Ammon's horn (tissue), 1 donor: ENCODE results near the gene SLC25A23.
A peak's percentile ranks its signal among the peaks of the same experiment; 100 is the strongest.

Experiments used
- DNase-seq: peaks from one replicate; pipeline ENCODE4 v3.0.0-alpha.2; 2016; ENCODE audit warnings: low spot score

Gene SLC25A23

DNA sequence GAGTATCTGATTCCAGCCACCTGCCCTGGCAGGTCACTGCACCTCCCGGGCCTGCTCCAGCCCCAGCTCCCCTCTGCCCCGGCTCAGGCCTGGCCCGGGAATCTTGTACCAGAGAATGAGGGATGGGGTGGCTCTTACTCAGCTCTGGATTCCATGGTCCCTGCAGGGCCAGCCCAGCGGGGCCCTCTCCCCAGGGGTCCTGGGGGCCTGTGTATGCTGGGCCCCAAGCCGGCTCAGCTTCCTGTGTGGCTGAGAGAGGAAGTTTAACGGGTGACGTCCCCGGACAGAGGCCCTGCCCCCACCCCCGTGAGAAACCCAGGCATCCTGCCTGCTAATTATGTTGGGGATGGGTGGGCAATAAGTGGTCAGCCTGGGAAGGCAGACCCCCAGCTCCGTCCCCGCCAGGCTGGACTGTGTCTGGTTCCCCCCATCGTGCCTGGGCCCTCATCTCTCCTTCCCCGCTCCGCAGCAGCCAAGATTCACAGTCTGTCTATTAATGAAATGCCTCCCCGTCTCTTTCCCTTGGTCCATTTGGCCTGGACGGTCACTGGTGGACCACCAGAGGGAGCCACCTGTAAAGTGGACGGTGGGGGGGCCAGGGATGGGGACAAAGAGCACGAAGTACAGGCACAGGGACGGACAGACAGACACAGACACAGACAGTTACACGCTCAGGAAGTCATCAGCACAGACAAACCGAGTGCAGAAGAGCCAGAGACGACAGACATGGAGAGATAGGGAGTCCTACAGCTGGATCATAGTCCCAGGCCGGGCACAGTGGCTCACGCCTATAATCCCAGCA, 22.1 kb upstream of the SLC25A23 start, which contains the start of gene DENND1C:
Gene DENND1C, minus strand, starts transcription at position 247 of the 802 bp plus-strand sequence. Its CDS starts 92 bp downstream, at position 155.
- DNase-seq: peak; percentile 70

DNA sequence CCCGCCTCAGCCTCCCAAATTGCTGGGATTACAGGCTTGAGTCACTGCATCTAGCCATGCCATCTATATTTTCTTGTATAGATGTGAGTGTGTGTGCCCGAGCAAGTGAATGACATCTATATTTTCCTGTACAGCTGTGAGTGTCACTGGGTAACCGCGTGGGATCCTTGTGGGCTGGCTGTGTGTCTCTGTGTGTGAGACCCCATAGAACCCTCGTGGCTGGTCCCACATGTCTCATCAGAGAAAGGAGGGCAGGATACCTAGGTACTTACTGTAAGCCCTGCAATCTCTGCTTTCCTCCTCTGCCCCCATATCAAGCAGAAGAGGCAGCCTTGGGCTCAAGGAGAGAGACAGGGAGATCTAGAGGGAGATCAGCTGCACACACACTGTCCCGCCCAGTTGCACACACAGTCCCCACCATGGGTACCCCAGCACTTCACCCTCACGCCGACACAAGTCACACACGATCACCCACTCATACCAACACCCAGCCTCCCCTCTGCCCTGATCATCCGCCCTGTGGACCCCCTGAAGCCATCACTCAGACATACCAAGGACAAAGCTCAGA, 21.3 kb upstream of the SLC25A23 start:
- DNase-seq: no peak

DNA sequence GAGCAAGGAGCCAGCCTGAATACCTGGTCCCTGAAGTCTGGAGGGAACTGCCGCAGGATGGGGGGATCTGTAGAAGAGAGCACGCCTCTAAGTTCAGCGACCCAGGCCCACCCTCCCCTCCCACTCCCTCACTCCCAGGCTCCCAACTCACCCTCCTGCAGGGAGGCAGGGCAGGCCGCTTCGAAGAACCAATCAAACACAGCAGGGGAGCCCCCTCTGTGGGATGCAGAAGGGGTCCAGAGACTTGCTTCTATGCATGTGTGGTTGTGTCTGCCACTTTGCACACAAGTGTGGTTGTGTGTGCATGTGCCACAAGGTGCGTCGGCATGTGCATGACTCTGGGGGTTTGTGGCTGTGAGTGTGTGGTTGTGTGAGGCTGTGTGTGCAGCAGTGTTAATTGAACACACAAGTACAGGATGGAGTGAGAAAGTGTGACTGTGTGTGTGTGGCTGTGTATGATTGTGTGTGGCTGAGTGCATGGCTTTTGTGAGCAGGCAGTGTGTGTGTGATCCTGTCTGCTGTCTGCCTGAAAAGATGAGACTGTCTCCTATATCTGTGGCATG, 20.3 kb upstream of the SLC25A23 start:
- DNase-seq: no peak

DNA sequence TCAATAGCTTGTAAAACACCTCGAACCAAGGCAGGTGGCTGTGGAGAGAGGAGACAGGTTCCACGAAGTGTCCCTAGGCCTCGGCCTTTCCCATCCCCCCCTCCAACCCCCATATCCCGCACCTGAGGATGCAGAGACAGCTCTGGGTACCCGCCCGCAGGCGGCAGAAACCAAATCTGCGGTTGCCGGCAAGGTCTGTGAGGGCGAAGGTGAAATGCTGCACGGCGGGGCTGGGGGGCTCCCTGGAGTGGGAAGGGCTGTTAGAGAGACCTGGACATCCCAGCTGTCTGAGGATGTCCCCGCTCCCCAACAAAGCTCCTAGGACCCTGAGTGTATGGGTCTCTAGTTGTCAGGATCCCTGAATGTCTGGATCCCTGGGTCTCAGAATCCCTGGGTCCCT, 19.2 kb upstream of the SLC25A23 start:
- no peak for DNase-seq

DNA sequence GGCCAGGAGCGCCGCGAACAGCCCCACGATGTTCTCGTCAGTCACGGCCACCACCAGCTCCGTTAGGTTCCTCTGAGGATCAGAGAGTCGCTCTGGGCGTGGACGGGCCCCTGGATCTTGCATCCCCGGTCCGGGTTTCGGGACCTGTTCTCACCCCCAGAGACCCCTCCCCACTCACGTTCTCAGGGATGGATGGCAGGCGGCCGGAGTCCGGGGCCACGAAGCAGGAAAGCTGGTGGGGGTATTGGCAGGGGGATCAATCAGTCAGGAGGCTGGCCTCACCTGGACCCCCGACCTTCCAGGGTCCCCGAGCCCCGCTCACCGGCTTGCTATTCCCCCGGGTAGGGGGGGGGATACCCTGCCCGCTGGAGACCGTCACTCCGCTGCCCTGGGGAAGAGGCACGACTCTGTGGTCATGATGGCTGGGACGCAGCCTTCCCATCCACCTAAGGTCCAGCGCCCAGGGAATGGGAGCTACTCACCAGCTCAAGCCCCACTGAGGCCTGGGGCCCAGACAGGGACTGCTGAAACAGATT, 17.4 kb upstream of the SLC25A23 start:
- DNase-seq: no peak

DNA sequence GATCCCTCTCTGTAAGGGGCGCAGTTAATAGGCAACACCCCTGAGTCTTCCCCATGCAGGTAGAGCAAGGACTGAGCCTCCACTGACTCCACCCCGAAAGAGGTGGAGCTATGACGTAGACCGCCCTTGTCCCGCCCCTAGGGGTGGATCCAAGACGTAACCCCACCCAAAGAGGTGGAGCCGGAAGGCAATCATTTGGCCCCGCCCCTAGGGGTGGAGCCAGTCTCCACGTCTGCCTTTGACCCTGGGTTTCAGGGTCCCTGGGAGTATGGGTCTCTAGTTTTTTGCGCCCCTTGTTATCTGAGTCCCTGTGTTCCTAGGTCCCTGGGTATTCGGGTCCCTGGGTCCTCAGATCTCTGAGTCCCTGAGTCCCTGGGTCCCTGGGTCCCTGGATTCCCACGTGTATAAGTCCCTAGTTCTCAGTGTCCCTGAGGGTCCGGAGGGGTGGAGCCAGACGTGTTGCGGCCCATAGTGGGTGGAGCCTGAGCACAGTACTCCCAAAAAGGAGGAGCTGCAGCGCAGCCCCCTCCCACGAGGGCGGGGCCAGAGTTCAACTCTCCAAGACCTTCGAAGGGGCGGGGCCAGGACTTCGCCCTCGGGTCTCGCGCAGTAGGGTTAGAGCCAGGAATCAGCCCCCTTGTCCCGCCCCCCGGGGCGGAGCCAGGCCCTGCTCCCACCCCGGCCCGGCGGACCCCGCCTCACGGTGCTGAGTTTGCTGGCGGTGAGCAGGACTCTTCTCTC, 16.7 kb upstream of the SLC25A23 start:
- DNase-seq: peak; percentile 78

DNA sequence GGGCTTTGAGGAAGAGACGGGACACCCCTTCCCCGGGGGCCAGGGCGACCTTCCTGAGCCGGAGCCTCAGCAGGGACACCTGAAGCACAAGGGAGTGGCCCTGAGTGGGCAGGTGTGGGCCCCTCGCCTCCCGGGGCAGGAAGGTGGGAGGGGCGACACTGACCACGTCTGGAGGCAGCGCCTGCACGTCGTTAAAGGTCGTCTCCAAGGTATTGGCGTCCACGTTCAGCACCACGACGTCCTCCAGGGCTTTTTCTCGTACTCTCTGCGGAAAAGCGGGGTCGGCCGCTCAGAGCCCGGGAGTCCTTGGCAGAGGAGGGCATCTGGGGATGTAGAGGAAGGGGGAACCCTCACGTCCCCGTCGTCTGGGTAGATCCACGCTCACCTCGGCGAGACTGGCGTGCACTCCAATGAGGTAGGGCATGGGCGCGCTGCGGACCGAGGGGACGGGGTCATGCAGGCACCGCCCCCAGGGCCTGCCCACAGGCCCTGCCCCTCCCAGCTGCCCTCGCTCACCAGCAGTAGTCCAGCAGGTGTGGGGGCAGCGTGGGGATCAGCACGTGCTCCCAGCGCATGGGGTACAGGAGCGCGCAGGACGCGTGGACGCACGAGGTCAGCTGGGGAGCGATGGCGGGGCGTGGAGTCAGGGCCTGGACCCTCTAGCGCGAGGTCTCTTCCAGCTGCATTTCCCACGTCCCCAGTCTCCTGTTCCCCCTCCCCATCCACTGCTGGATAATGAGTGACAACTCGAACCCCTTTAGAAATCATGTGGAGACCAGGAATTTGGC, 15.9 kb upstream of the SLC25A23 start:
- no peak for DNase-seq

DNA sequence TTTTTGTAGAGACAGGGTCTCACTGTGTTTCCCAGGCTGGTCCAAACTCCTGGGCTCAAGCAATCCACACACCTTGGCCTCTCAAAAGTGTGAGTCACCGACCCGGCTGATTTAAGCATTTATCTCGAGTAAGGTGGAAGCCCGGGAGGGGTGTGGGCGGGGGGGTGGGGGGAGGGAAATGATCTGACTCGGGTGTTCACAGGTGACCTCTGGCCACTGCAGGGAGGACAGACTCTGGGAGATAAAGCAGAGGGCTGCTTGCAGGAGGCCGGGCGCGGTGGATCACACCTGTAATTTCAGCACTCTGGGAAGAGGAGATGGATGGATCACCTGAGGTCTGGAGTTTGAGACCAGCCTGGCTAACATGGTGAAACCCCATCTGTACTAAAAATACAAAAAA, 14.1 kb upstream of the SLC25A23 start:
- no peak for DNase-seq

DNA sequence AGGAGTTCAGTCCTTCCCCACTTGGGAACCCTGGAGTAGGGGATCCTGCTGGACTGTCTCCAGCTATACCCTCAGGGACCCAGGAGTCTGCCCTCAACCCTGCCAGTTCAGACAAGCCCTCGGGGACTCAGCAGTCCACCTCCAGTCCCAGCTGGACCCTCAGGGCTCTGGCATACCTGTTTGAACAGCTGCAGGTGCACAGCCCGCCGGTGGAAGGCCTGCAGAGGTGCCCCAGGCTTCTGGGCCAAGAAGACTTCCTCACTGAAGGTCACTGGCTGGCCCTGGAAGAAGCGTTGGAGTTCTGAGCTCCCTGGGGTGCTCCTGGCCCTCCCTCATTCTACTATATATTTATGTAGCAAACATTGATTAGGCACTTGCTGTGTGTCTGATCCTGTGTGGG, 13.1 kb upstream of the SLC25A23 start:
- DNase-seq: no peak

DNA sequence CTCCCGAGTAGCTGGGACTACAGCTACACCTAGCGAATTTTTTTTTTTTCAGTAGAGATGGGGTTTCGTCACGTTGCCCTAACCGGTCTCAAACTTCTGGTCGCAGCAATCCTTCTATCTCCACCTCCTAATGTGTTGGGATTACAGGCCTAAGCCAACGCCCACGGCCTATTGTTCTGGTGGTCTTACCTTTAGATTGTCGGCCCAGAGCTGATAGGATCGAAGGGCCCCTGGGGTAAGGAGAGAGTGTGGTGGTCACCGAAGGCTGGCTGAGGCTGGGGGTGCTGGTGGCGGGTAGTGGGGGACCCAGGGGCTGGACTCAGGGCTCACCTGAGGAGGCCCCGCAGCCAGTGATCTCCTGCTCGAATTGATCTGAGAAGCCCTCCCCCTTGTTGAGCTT, 11.5 kb upstream of the SLC25A23 start:
- DNase-seq: no peak

DNA sequence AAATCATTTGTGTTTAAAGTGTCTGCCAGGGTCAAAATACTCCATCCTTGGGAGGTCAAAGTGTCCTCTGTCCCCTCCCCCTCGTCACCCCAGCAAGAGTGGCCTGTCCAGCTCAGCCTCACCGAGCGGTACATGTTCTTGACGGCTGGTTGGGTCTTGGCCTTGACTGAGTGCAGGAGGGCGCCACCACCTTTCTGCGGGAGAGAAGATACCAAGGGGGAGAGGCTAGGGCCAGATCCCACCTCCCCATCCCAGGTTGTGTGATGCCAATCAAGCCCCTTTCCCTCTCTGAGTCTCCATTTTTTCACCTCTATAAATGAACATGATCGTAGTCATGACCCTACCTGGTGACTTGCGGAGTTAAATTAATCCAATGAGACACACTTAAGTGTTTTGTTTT, 10.6 kb upstream of the SLC25A23 start:
- DNase-seq: no peak

DNA sequence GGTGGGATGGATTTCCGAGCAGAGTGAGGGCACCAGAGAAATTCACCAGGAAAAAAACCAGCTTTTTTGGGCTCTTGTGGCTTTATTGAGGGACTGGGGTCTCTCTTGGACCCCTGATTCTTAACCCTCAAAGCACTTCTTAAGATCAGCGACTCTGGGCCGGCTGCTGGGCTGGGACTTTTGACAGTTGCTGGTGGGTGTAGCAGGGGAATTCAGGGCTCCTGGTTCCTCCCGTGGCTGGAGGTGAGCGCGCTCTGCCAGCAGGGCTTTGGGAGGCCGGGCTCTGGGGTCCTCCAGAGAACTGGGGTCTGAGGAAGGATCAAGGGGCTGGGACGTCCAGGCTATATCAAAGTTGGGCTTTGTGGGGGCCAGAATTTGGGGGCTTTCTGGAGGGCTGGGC, 7.8 kb upstream of the SLC25A23 start:
- DNase-seq: no peak

DNA sequence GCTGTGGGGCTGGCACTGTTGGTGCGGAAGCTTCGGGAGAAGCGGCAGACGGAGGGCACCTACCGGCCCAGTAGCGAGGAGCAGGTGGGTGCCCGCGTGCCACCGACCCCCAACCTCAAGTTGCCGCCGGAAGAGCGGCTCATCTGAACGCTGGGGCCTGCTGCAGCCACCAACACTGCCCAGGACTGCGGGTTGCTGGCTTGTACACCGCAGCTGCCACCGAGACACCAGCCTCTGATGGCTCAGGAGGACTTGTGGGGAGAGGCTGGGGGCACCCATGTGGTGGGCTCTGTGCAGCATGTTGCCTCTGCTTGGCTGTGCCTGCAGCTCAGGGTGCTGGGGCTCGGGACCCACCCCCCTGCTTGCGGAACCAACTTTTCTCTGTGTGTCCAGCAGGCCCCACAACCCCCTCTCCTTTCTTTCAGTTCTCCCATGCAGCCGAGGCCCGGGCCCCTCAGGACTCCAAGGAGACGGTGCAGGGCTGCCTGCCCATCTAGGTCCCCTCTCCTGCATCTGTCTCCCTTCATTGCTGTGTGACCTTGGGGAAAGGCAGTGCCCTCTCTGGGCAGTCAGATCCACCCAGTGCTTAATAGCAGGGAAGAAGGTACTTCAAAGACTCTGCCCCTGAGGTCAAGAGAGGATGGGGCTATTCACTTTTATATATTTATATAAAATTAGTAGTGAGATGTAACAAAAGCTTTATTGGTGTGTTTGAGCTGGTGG, 7.1 kb upstream of the SLC25A23 start:
- DNase-seq: no peak

DNA sequence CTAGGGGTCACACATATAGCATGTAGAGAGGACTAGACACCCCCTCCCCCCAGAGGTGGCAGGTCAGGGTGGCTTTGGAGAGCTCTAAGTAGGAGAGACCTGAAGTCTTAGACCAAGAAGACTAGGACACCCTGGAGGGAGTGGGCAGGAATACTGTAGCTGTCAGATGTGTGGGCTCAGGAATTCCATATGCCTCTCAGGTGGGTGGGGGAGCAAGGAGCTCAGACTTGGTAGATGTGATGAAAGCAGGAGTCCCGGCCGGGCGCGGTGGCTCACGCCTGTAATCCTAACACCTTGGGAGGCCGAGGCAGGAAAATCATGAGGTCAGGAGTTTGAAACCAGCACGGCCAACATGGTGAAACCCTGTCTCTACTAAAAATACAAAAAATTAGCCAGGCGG, 6.1 kb upstream of the SLC25A23 start:
- no peak for DNase-seq

DNA sequence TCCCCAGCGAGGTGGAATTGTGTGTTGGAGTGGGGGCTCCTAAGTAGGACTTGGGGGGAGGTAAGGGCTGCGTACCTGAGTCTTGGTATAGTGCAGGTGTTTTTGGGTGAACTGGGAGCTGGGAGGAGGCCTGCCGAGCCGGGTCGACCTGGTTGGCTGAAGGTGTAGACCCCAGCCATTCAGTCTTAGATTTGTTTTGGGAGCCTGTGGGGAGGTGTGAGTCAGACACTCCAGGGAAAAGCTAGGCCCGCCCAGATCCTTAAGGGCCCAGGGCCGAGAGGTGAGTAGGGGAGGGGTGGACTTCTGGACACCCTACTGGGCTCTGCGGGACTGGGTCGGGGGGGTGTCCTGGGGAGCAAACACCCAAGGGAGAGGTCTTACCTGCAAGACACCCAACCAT, 5.4 kb upstream of the SLC25A23 start:
- DNase-seq: no peak

DNA sequence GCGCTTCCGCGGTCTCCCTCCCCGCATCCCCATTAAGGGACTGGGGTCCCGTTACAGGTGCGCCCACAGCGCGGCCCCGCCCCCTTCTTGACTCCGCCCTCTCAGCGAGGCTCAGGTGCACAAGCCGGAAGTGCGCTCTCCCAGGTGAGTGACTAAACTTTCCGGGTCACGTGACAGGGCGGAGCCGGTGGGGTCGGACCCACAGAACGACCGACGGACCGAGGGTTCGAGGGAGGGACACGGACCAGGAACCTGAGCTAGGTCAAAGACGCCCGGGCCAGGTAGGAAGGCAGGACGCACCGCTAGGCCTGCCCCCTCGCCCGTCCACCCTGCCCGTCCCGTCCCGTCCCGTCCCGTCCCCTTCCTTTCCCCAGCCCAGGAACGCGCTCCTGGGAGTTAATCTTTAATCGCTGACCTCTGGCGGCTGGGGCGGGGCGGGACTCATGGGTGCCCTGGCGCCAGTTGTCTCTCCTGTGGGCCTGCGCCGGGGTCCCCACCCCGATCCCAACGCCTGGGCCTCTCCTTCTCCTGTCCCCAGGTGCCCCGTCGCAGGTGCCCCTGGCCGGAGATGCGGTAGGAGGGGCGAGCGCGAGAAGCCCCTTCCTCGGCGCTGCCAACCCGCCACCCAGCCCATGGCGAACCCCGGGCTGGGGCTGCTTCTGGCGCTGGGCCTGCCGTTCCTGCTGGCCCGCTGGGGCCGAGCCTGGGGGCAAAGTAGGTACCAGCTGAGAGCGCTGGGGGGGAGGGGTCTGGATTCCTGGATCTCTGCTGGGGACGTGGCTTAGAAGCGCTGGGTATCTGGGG, 4.7 kb upstream of the SLC25A23 start, which contains the start of gene CRB3:
Gene CRB3, plus strand, starts transcription at position 202 of the 804 bp plus-strand sequence. Its CDS starts 431 bp downstream, at position 633.
- DNase-seq: no peak

DNA sequence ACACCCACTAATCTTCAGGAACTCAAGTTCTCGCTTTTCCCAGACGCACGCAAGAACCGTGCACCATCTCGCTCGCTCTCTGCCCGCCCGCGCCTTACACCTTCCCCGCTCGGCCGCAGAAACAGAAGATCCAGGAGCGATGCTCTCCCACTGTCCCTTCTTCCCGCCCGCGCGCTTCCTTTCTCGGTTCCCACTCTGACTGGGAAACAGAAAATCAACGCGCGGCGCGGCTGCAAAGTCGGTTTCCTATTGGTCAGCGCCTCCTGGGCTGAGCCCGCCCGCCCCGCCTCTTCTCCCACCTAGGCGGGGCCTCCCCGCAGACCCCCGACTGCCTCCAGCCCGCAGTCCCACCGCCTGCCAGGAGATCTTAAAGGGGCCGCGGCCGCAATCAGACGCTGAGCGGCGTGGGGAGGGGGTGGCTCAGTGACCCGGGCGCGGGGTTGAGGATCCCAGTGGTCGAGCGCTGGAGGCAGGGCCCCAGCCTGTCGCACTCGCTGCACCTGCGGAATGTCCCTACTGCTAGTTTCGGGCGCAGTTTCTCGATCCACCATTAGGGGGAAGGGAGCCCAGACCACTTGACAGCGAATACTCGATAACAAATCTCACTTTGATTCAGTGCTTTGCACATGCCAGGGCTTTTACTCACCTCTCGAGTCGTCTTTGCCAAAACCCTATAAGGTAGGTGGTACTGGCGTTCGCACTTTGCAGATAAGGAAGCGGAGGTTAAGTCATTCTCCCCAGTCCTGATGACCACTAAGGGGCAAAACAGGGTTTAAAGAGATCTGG, 700 bp upstream of the SLC25A23 start:
- peak; percentile 98 for DNase-seq

DNA sequence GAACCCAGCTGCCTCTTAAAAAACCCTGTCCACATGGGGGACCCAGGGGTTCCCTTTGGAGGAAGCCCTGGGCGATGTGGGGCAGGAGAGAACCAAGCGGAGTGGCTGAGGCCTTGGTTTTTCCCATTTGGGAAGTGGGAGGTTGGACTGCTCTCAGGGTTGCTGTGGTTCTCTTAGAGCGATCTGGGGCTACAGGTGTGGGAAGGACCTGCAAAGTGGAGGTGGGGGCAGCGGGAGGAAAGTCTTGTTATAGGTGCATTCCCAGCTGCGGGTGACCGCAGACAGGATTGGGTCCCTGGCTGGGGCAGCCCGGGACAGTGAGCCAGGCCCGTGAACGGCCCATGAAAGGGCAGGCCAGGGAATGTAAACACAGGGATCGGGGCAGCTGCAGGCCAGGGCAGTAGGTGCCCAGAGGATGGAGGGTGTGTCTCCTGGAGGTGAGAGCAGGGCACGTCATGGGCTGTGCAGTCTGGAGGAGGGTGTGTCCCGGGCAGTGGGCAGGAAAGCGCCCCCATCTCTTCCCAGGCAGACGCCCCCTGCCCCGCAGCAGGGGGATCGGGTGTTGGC, 814 bp downstream of the SLC25A23 start:
- DNase-seq: no peak
